Neural cell (in vitro differentiated cells): ENCODE data around the gene PLEKHA3. TPM values are rescaled to one million over a fixed set of nuclear protein-coding genes. Genes with fewer than 3 reads are reported as not detected.

Source experiments
- H2AFZ ChIP-seq: fragments of 200-600, 300-800 bp; sonication (generic), shearing (Covaris generic); 2 replicates; pipeline ENCODE4 v1.6.0; 2014; ENCODE audit warnings: low read depth, mild to moderate bottlenecking, antibody characterized with exemption, low read length, moderate library complexity
- H3F3A ChIP-seq: fragments of 200-600 bp; shearing (Covaris generic); 2 replicates; pipeline ENCODE4 v1.6.1; 2016; ENCODE audit warnings: mild to moderate bottlenecking, moderate library complexity, mixed read lengths, antibody characterized with exemption, low read length; ENCODE audit not compliant: insufficient read depth, poor library complexity, severe bottlenecking
- H3K27ac ChIP-seq: fragments of 200-600, 300-800 bp; sonication (generic), shearing (Covaris generic); 2 replicates; pipeline ENCODE4 v1.5.1; 2014; ENCODE audit warnings: mild to moderate bottlenecking, low read length, moderate library complexity
- H3K27me3 ChIP-seq: fragments of 300-800, 200-600 bp; sonication (generic), shearing (Covaris generic); 2 replicates; pipeline ENCODE4 v1.6.0; 2014; ENCODE audit warnings: mild to moderate bottlenecking, low read depth, low read length, moderate library complexity; ENCODE audit not compliant: insufficient read depth
- H3K36me3 ChIP-seq: fragments of 300-800, 200-600 bp; sonication (generic), shearing (Covaris generic); 2 replicates; pipeline ENCODE4 v1.5.1; 2014; ENCODE audit warnings: mild to moderate bottlenecking, antibody characterized with exemption, low read length, moderate library complexity; ENCODE audit not compliant: insufficient read depth
- H3K4me2 ChIP-seq: fragments of 300-800, 200-600 bp; sonication (generic), shearing (Covaris generic); 2 replicates; pipeline ENCODE4 v1.6.0; 2014; ENCODE audit warnings: mild to moderate bottlenecking, low read length
- H3K4me3 ChIP-seq: fragments of 300-800, 200-600 bp; sonication (generic), shearing (Covaris generic); 2 replicates; pipeline ENCODE4 v1.5.1; 2014; ENCODE audit warnings: mild to moderate bottlenecking, low read length, moderate library complexity
- H3K79me2 ChIP-seq: fragments of 200-600 bp; shearing (Covaris generic); replicated peaks from 2 replicates; pipeline ENCODE4 v1.6.0; 2014; ENCODE audit warnings: mild to moderate bottlenecking, low read length, moderate library complexity; ENCODE audit not compliant: insufficient read depth
- H3K9ac ChIP-seq: fragments of 300-800, 200-600 bp; sonication (generic), shearing (Covaris generic); 2 replicates; pipeline ENCODE4 v1.6.1; 2016; ENCODE audit warnings: mild to moderate bottlenecking, low read length, mixed read lengths
- H3K9me2 ChIP-seq: fragments of 200-600 bp; shearing (Covaris generic); 2 replicates; pipeline ENCODE4 v1.6.1; 2016; ENCODE audit warnings: mild to moderate bottlenecking, low read length, mixed read lengths; ENCODE audit not compliant: insufficient read depth
- H3K9me3 ChIP-seq: fragments of 200-600, 300-800 bp; sonication (generic), shearing (Covaris generic); 2 replicates; pipeline ENCODE4 v1.6.1; 2016; ENCODE audit warnings: mild to moderate bottlenecking, mixed run types, low read length, moderate library complexity, mixed read lengths
- H4K20me1 ChIP-seq: fragments of 200-600 bp; shearing (Covaris generic); 2 replicates; pipeline ENCODE4 v1.6.1; 2016; ENCODE audit warnings: mild to moderate bottlenecking, mixed run types; ENCODE audit not compliant: insufficient read depth
- EP300 ChIP-seq: fragments of 450-650 bp; conservative IDR thresholded peaks from 2 replicates; pipeline ENCODE4 v1.6.1; 2014; ENCODE audit warnings: antibody characterized with exemption, mild to moderate bottlenecking, moderate library complexity; ENCODE audit not compliant: poor library complexity, severe bottlenecking
- EZH2 ChIP-seq: fragments of 200-600, 300-800 bp; shearing (Covaris generic), sonication (generic); IDR thresholded peaks from 2 replicates; pipeline ENCODE4 v1.6.1; 2014; ENCODE audit warnings: antibody characterized with exemption, low read length, borderline replicate concordance, mild to moderate bottlenecking; ENCODE audit not compliant: insufficient read depth, poor library complexity, severe bottlenecking
- MXI1 ChIP-seq: fragments of 450-650 bp; conservative IDR thresholded peaks from 2 replicates; pipeline ENCODE4 v1.6.1; 2014; ENCODE audit warnings: antibody characterized with exemption, mild to moderate bottlenecking; ENCODE audit not compliant: poor library complexity, severe bottlenecking
- POLR2AphosphoS5 ChIP-seq: IDR thresholded peaks from 2 replicates; pipeline ENCODE4 v1.6.1; 2012
- RAD21 ChIP-seq: fragments of 450-650 bp; conservative IDR thresholded peaks from 2 replicates; pipeline ENCODE4 v1.6.1; 2014; ENCODE audit warnings: antibody characterized with exemption, mild to moderate bottlenecking, moderate library complexity
- SMC3 ChIP-seq: fragments of 450-650 bp; conservative IDR thresholded peaks from 2 replicates; pipeline ENCODE4 v1.6.1; 2014; ENCODE audit warnings: antibody characterized with exemption, mild to moderate bottlenecking, moderate library complexity; ENCODE audit not compliant: poor library complexity
- TAF1 ChIP-seq: IDR thresholded peaks from 2 replicates; pipeline ENCODE4 v1.6.1; 2012; ENCODE audit warnings: low read depth
- polyA plus RNA-seq: library from polyadenylated mRNA; depleted of rRNA; stranded (reverse); fragments of >200 nt; gene quantifications from 2 replicates; pipeline ENCODE4 v1.2.3, GENCODE V29; 2014
- TF ChIP-seq, protein P1 (sequence below): fragments of 450-650 bp; IDR thresholded peaks from 2 replicates; pipeline ENCODE4 v1.5.1; 2014; ENCODE audit warnings: antibody characterized with exemption, mild to moderate bottlenecking, moderate library complexity; ENCODE audit not compliant: poor library complexity, severe bottlenecking
- TF ChIP-seq, protein P2 (sequence below): IDR thresholded peaks from 2 replicates; pipeline ENCODE4 v1.6.1; 2012; ENCODE audit warnings: borderline replicate concordance

Gene PLEKHA3
- polyA plus RNA-seq, 1 donor from 2014 or later = 16.8 TPM

DNA sequence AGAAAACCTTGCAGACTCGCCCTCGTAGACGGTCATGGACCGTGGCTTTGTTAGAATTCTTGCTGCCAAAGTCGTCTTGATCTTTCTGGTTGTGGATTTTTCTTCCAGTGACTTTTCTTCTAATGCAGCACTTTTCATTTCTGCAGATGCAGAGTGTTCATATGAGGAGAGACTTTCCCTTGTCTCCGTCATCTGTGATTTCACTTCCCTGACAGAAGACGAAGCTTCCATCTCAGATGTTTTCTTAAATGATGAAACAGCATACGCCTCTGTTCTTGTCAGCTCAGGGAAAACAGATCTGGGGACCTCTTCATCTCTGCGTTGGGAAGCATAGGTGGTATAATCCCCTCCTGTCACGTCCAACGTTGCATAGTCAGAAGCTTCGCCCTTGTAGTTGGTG is 50.9 kb downstream of the PLEKHA3 start:
- Histone ChIP-seq H4K20me1 (no peaks in the 10 kb centered on the region), H3K27ac (no peak overlapping the region), H3K36me3 (peaks cover 6% of the 10 kb centered on the region), H3K79me2 (no peaks in the 10 kb centered on the region), H3K27me3 (no peaks in the 10 kb centered on the region), H2AFZ (no peak overlapping the region), H3K4me3 (no peak overlapping the region), H3K9ac (no peak overlapping the region), H3F3A (no peaks in the 10 kb centered on the region), H3K9me2 (no peaks in the 10 kb centered on the region), H3K4me2 (no peak overlapping the region), H3K9me3 (no peaks in the 10 kb centered on the region)
- no peak for TF ChIP-seq RAD21
- no peak for TF ChIP-seq POLR2AphosphoS5
- no peak for TF ChIP-seq TAF1
- no peak for TF ChIP-seq EP300
- TF ChIP-seq MXI1 = no peak
- TF ChIP-seq, protein P1, sequence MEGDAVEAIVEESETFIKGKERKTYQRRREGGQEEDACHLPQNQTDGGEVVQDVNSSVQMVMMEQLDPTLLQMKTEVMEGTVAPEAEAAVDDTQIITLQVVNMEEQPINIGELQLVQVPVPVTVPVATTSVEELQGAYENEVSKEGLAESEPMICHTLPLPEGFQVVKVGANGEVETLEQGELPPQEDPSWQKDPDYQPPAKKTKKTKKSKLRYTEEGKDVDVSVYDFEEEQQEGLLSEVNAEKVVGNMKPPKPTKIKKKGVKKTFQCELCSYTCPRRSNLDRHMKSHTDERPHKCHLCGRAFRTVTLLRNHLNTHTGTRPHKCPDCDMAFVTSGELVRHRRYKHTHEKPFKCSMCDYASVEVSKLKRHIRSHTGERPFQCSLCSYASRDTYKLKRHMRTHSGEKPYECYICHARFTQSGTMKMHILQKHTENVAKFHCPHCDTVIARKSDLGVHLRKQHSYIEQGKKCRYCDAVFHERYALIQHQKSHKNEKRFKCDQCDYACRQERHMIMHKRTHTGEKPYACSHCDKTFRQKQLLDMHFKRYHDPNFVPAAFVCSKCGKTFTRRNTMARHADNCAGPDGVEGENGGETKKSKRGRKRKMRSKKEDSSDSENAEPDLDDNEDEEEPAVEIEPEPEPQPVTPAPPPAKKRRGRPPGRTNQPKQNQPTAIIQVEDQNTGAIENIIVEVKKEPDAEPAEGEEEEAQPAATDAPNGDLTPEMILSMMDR = no peak
- no peak for TF ChIP-seq EZH2

DNA sequence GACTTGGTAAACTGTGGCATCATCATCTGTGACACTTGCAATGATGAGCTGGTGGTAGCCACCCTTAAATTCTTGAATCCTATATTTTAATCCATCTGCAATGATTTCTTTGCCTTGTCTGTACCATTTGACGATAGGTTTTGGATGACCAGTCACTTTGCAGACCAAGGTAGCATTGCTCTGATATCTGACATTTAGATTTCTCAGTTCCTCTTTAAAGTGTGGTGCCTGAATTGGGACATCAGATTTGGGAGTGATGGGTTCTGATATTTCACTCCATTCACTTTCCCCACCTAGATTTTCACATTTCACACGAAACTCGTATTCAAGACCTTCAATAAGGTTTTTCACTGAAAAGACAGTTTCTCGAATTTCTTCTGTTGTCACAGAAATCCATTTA is 55.8 kb downstream of the PLEKHA3 start:
- Histone ChIP-seq H3K27me3 (no peaks in the 10 kb centered on the region), H3K9ac (no peak overlapping the region), H3K4me2 (no peak overlapping the region), H3K4me3 (no peak overlapping the region), H3K36me3 (peaks cover 16% of the 10 kb centered on the region), H3K9me2 (no peaks in the 10 kb centered on the region), H3K27ac (no peak overlapping the region), H2AFZ (no peak overlapping the region), H3K9me3 (no peaks in the 10 kb centered on the region), H4K20me1 (no peaks in the 10 kb centered on the region), H3K79me2 (no peaks in the 10 kb centered on the region), H3F3A (no peaks in the 10 kb centered on the region)
- no peak for TF ChIP-seq POLR2AphosphoS5
- TF ChIP-seq, protein P1 = no peak
- TF ChIP-seq RAD21 = no peak
- TF ChIP-seq MXI1 = no peak
- no peak for TF ChIP-seq EP300
- TF ChIP-seq SMC3 = no peak
- TF ChIP-seq, protein P2, sequence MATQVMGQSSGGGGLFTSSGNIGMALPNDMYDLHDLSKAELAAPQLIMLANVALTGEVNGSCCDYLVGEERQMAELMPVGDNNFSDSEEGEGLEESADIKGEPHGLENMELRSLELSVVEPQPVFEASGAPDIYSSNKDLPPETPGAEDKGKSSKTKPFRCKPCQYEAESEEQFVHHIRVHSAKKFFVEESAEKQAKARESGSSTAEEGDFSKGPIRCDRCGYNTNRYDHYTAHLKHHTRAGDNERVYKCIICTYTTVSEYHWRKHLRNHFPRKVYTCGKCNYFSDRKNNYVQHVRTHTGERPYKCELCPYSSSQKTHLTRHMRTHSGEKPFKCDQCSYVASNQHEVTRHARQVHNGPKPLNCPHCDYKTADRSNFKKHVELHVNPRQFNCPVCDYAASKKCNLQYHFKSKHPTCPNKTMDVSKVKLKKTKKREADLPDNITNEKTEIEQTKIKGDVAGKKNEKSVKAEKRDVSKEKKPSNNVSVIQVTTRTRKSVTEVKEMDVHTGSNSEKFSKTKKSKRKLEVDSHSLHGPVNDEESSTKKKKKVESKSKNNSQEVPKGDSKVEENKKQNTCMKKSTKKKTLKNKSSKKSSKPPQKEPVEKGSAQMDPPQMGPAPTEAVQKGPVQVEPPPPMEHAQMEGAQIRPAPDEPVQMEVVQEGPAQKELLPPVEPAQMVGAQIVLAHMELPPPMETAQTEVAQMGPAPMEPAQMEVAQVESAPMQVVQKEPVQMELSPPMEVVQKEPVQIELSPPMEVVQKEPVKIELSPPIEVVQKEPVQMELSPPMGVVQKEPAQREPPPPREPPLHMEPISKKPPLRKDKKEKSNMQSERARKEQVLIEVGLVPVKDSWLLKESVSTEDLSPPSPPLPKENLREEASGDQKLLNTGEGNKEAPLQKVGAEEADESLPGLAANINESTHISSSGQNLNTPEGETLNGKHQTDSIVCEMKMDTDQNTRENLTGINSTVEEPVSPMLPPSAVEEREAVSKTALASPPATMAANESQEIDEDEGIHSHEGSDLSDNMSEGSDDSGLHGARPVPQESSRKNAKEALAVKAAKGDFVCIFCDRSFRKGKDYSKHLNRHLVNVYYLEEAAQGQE = no peak
- no peak for TF ChIP-seq EZH2
- no peak for TF ChIP-seq TAF1
